GM18505 (cell line): ENCODE measurements around the gene TRIM47.

Source experiments
- ATAC-seq: cut with Tn5 transposase; IDR thresholded peaks from one replicate; pipeline ENCODE4 v1.9.1; 2021; ENCODE audit not compliant: unreplicated experiment
- POLR2A ChIP-seq: IDR thresholded peaks from 4 replicates; pipeline ENCODE4 v1.6.1; 2011; ENCODE audit warnings: borderline replicate concordance; ENCODE audit not compliant: insufficient read depth, insufficient read length; ENCODE audit errors: extremely low read depth

The TRIM47 gene

DNA sequence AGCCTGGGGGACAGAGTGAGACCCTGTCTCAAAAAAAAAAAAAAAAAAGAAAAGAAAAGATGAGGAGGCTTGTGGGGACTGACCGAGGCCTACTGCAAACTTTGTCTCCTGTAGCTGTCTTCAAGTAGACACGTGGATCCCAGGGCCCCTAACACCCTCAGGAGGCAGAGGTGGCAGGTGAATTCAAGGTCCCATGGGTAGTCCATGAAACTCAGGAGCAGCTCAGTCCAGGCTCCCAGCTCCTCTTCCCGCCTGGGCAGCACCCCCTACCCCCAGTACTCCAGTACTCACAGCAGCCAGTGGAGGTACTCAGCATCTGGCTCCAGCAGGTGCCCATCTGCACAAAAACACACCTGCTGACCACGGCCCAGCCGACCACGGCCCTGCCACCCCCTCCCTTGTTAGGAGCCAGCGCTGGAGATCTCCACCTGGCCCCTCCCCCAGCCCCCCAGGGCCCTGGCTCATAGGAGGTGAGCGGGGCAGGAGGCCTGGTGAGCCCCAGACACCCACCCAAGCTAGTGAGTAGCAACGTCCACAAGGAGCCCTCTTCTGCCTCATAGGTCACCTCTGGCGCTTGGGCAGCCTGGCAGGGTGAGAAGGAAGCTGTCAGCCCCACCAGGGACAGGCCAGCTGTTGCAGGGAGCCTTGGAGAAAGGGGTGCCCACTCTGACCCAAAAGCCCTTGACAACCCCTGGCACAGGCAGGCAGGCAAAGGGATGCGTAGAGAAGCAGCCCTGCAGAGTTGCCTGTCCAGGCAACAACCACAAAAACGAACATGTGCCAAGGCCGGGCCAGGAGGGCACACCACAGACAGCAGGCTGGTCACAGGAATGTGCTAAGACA is 22.5 kb upstream of the TRIM47 start:
- no peak for ATAC-seq
- TF ChIP-seq POLR2A = no peak

DNA sequence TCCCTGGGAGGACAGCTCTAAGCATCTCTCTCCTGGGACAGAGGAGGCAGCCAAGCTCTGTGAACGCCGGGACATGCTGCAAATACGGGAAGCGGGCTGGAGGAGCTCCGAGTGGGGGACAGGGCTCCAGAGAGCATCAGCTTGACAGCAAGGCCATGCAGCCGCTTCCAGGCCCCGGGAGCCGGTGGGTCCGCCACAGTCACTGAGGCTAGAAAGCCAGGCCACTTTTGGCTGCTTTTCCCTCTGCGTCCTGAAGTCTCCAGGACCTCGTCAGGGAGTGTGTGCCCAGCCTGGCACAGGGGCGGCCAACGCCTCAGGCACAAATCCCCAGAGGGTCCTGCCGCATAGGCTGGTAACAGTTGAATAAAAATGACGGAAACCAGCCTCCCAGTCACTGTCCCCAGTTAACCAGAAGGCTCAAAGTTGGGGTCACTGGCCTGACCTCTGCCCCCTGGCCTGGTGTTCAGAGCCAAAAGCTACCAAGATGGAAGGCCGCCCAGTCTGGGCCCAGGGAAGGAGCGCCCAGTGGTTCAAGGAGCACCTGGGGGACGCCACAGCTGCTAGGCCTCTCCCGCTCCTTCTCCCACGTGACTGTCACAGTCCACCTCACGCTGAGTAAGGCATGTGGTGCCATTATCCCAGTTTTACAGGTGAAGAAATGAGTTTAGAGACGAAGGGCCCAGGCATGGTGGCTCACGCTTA is 21.5 kb upstream of the TRIM47 start:
- ATAC-seq = no peak
- no peak for TF ChIP-seq POLR2A

DNA sequence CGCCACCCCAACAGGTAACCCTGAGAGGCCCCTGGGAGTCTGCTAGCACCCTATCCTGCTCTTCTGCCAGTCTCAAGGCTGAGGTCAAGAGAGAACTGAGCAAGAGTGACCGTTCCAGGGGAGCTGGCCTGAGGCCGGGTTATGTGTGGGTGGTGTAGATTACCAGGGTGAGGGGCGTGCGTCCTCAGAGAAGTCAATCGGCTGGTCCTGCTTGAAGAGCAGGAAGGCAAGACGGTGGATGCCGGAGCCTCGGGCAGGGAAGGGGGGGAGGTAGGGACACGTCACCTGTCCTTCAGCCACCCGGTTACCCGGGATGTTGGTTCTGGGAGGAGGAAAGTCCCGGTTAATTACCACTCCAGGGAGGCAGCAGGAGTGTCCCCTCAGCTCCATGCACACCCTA is 21.0 kb upstream of the TRIM47 start:
- TF ChIP-seq POLR2A = no peak
- ATAC-seq = no peak

DNA sequence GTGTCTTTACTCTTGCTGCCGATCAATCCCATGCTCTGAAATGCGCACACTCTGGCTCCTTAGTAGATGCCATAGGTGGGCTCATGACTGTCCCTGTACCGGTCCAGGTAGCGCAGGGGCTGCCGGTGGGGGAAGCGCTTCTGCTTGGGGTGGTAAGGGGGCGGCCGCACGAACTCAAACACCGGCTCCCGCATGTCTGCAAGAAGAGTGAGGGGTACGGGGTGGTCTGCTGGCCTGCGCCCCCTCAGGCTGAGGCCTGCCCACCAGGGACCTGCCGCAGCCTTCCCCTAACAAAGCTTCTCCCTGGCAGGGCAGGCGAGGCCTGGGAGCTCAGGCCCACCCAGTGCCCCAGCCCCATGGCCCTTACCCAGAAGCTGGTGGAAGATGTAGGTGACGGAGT is 20.4 kb upstream of the TRIM47 start:
- no peak for ATAC-seq
- no peak for TF ChIP-seq POLR2A

DNA sequence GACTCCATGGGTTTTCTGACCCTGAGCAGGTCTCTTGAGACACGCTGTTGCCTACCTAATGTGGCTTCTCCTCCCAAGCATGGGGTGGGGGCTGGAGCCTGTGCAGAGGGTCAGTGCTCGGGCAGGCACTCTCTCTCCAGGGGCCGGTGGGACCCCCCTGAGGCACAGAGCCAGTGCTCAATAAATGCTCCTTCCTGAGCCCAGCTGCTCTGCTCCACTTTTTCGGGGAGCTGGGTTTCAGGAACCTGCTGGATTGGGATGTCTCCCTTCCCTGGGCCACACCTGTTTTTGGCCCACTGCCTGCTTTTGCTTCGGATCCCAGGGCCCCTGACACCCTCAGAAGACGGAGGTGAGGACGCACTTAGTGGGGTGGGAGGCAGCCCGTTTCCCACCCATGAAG is 19.7 kb upstream of the TRIM47 start:
- no peak for TF ChIP-seq POLR2A
- no peak for ATAC-seq

DNA sequence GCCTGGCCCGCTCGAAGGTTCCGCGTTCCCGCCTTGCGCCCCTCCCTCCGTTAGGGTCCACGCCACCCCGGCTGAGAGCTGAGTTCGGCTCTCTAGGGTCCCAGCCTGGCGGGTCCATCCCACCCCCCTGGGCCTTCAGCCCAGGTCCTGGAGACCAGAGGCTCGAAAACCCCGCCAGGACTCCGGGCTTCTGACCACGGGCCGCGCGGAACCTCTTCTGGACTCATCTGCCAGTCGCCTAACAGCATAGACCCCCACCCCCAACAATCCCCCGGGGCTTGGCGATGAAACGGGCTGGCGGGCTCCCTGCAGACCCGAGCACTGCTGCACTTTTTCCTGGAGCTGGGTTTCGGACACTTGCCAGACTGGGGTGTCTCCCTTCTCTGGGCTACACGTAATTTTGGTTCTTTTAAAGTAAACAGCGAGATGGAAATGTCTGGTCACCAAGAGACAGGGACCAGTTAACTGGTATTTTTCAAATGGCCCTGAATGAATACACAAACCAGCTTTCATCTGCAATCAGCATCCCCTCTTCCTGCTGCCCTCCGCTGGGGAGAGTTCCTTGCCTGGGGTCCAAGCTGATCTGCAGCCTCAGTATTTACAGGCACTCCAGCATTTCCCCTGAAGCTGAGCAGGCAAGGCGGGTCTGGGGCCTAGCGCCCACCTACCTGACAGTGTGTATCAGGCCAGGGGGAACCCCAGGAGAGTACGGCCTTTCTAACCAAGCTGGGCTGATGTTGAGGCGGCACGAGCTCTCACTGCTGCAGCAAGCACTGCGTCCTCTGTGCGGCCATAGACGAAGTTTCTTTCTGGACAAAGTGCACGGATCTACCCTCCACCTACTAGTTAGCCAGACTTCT is 19.0 kb upstream of the TRIM47 start:
- ATAC-seq = no peak
- TF ChIP-seq POLR2A = no peak

DNA sequence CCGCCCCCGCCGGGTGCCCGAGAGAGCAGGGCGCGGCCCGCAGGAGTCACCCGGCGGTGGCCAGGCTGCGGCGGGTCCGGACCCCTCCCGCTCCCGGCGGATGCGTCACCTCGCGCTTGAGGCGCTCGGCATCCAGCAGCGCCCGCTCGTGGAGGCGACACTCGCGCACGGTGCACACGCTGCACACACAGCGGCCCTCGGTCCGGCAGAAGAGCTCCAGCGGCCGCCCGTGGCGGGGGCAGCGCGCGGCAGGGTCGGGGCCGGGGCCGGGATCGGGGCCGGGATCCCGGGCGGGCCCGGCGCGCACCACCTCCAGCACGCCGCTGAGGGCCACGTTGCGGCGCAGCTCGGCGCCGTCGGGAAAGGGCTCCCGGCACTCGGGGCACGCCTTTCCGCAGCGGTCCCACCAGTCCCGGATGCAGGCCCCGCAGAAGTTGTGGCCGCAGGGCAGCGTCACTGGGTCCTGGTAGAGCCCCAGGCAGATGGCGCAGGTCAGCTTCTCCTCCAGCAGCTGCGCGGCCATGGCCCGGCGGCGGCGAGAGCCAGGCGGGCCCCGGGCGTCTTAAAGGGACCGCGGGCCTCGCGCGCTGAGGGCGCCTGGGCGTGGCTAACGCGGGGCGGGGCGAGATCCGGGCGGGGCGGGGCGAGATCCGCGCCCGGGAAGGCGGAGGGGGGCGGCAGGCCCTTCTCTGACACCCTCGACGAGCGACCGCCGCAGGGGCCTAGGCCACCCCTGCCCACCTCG is 18.2 kb upstream of the TRIM47 start, which contains the start of gene TRIM65:
TRIM65 (minus strand) TSS at position 537 of the 745 bp plus-strand sequence; CDS start at position 523, 14 bp downstream.
- ATAC-seq = peak; percentile 53

DNA sequence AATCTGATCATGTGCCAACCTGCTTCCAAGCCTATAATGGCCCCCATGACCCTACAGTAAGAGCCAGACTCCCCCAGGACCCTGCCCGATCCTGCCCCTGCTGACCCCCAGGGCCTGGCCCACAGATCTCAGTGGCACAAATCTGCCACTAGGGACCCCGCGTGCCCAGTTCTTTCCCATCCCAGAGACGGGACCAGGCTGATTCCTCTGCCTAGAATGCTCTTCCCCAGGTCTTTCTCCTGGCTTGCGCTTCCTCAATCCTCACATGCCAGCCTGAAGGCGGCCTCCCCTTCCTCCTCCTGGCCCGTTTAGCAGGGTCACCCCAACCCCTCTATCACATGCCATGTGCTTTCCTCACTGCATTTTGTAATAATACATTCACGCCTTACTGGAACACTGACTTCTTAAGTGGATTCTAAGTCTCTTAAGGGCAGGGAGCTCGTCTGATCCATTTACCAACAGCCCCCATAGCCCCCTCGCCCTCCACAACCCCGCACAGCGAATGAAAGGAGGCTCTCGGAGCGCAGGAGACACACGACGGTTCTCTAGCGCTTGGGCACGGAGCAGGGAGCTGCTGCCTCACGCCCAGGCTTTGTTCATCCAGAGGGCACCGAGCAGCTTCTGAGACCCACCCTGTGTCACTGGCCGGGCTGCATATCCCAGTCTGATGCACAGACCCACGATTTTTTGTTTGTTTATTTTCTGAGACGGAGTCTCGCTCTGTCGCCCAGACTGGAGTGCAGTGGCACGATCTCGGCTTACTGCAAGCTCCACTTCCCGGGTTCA is 17.2 kb upstream of the TRIM47 start:
- TF ChIP-seq POLR2A = no peak
- ATAC-seq = no peak

More for the DNA sequence above, 18.2 kb upstream of the TRIM47 start, which contains the start of gene TRIM65:
- TF ChIP-seq POLR2A = peak; percentile 86

DNA sequence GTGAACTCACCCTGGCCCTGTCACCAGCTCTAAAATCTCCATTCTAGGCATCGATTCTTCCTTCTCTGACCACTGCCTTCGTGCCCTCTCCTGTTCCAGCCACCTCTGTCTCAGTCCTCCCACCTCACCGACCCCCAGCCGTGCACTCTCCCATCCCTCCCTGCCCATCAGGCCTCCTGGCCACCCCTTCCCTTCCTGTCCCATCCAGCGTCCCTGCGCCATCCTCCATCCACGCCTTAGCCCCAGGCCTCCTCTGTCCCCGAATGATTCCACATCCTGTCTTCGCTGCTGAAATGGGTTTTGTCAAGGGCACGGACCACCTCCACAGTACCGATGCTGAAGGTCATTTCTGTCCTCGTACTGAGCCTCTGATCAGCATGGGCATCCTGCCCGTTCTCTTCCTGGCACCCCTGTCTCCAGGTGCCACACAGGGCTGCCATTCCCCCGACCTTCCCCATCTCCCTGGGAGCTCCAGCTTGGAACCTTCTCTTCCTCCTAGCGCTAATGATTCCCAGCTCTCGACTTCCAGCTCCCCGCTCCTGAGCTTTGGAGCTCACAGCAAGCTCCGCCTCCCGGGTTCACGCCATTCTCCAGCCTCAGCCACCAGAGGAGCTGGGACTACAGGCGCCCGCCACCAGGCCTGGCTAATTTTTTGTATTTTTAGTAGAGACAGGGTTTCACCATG is 15.8 kb upstream of the TRIM47 start:
- ATAC-seq = no peak
- no peak for TF ChIP-seq POLR2A

DNA sequence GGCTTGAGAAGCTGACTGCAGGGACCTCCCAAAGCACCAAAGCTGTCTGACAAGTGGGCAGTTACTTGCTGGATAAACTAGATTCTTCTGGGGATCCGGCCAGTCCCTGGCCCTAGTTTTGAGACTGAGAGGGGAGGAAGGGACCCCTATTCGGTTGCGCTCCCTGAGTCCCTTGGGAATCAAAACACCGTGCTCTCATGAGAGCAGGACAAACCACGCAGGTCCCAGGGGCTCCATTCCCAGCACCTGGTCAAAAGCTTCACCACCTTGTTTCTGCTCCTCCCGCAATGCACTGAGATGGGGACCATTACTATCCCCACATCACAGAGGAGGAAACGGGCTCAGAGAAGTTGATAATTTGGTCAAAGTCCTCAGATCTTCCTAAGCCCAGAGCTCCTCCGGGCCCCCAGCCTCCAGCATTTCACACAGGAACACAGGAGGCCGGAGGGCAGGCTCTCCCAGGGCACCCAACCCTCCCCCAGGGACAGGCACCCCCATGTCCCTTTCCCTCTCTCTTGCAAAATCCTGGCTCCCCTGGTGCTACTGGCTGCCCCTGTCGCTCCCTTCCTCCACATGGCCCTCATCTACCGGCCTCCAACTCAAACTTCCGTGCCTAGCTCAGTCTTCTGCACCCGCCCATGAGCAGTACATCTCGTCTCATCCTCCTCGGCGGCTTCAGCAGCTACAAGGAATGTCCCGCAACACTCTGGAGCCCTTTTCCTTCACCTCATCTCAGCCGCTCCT is 15.1 kb upstream of the TRIM47 start:
- no peak for ATAC-seq
- TF ChIP-seq POLR2A = no peak
